Type B pancreatic cell (in vitro differentiated cells): ENCODE data around the gene HYKK. TPM values are rescaled to one million over a fixed set of nuclear protein-coding genes. Genes with fewer than 3 reads are reported as not detected.
A peak's percentile ranks its signal among the peaks of the same experiment; 100 is the strongest.

Source experiments
- DNase-seq: peaks from one replicate; pipeline ENCODE4 v3.0.0; 2021; ENCODE audit warnings: mixed read lengths; ENCODE audit not compliant: unreplicated experiment; ENCODE audit errors: extremely low spot score
- H3K27ac Mint-ChIP-seq: 2 replicates; pipeline ENCODE4 v1.8.0; 2021; ENCODE audit warnings: mild to moderate bottlenecking, mixed read lengths
- H3K27me3 Mint-ChIP-seq: 2 replicates; pipeline ENCODE4 v1.8.0; 2021; ENCODE audit warnings: mixed read lengths
- H3K36me3 Mint-ChIP-seq: 2 replicates; pipeline ENCODE4 v1.8.0; 2021; ENCODE audit warnings: mixed read lengths
- H3K4me1 Mint-ChIP-seq: one replicate; pipeline ENCODE4 v1.8.0; 2021; ENCODE audit warnings: mixed read lengths; ENCODE audit not compliant: unreplicated experiment
- H3K4me3 Mint-ChIP-seq: 2 replicates; pipeline ENCODE4 v1.8.0; 2021; ENCODE audit warnings: mild to moderate bottlenecking, mixed read lengths
- H3K9me3 Mint-ChIP-seq: 2 replicates; pipeline ENCODE4 v1.8.0; 2021; ENCODE audit warnings: mixed read lengths
- total RNA-seq: library from RNA; stranded (reverse); gene quantifications from 2 replicates; pipeline ENCODE4 v1.2.1, GENCODE V29; 2021; ENCODE audit warnings: low replicate concordance
- TF ChIP-seq, protein P1 (sequence below): fragments of 200-600 bp; sonication (generic); conservative IDR thresholded peaks from 2 replicates; pipeline ENCODE4 v1.5.0; 2021; ENCODE audit warnings: antibody characterized with exemption, mild to moderate bottlenecking

Gene HYKK
- total RNA-seq, 1 donor from 2014 or later: 6.8 TPM

DNA sequence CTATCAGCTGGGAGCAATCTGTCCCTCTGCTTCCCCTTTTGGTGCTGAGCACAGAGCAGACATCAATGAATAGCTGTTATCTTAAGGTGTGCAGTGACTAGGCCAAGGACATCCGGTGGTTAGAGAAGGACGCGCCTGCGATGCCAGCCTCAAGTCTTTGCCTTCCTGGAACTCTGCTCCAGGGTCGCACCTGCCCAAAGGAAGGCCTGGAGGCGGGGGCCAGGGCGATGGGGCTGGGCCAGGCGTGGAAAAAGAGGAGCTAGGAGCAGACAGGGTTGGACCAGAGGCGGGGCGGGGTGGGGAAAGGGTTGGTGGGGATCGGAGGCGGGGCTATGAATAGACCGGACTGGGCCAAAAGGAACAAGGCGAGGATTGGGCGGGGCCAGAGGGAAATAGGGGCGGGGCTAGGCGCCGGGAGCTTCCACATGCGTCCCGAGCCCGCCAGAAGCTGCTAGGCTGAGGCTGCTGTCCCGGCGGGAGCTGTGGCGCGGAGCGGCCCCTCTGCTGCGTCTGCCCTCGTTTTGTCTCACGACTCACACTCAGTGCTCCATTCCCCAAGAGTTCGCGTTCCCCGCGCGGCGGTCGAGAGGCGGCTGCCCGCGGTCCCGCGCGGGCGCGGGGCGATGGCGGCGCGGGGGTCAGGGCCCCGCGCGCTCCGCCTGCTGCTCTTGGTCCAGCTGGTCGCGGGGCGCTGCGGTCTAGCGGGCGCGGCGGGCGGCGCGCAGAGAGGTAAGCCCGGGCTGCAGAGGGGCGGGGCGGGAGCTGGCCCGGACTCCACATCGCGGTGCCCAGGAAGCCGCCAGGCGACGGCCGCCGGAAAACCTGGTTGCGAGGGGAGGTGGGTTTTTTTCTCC, 57.9 kb downstream of the HYKK start, which contains the start of gene CHRNA5:
Gene CHRNA5, plus strand, starts transcription at position 424 of the 854 bp plus-strand sequence. Its CDS starts 200 bp downstream, at position 624.
- DNase-seq: peak; percentile 93
- Mint-ChIP-seq H3K27me3 (peaks cover 31% of the 10 kb centered on the region), H3K27ac (peak within 1 kb of the TSS; percentile 81), H3K36me3 (no peaks in the 10 kb centered on the region), H3K9me3 (no peaks in the 10 kb centered on the region), H3K4me1 (peaks cover 18% of the 10 kb centered on the region), H3K4me3 (peak within 1 kb of the TSS; percentile 98)
- TF ChIP-seq, protein P1, sequence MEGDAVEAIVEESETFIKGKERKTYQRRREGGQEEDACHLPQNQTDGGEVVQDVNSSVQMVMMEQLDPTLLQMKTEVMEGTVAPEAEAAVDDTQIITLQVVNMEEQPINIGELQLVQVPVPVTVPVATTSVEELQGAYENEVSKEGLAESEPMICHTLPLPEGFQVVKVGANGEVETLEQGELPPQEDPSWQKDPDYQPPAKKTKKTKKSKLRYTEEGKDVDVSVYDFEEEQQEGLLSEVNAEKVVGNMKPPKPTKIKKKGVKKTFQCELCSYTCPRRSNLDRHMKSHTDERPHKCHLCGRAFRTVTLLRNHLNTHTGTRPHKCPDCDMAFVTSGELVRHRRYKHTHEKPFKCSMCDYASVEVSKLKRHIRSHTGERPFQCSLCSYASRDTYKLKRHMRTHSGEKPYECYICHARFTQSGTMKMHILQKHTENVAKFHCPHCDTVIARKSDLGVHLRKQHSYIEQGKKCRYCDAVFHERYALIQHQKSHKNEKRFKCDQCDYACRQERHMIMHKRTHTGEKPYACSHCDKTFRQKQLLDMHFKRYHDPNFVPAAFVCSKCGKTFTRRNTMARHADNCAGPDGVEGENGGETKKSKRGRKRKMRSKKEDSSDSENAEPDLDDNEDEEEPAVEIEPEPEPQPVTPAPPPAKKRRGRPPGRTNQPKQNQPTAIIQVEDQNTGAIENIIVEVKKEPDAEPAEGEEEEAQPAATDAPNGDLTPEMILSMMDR: no peak

DNA sequence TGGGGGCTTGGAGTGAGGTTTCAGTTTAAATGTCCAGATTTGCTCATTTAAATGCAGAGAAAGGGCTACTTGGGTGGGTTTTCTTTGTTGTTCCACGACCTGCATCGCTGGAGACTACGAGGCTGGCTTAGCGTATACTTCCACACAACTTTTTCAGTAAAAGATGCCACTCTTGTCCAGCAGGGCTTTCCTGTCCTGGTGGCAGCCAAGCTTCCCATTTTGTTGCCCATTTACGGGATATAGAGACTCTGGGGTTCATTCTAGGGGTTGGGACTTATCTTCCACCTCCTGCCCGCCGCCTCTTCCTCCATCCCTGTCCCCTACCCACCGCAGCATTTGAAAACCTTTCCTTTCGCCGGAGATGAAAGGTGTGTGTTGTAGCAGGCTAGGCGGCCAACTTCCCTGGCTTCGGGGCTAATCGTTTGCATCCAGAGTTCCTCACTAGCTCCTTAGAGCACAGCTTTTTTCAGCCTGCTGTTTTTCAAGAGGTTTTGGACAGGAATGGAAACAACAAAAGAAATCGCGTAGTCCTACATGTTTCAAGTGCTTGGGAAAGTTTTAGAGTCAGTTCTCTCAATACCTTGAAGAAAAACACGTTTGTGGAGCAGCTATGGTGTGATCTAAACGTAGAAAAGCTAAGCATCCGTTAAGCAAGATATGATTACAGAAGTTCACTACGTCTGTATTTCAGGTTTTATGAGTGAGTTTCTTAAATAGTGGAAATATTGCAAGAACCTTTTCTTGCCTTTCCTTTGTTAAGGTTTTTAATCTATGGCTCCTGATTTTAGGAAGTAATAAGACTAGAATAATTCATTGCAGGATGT, 58.8 kb downstream of the HYKK start:
- no peak for DNase-seq
- peak overlapping the region; percentile 98 for H3K4me3 Mint-ChIP-seq
- TF ChIP-seq, protein P1: peak; percentile 67
- no peaks in the 10 kb centered on the region for H3K9me3 Mint-ChIP-seq
- peaks cover 31% of the 10 kb centered on the region for H3K27me3 Mint-ChIP-seq
- H3K36me3 Mint-ChIP-seq: no peaks in the 10 kb centered on the region
- H3K4me1 Mint-ChIP-seq: peaks cover 18% of the 10 kb centered on the region
- H3K27ac Mint-ChIP-seq: peak overlapping the region; percentile 81

DNA sequence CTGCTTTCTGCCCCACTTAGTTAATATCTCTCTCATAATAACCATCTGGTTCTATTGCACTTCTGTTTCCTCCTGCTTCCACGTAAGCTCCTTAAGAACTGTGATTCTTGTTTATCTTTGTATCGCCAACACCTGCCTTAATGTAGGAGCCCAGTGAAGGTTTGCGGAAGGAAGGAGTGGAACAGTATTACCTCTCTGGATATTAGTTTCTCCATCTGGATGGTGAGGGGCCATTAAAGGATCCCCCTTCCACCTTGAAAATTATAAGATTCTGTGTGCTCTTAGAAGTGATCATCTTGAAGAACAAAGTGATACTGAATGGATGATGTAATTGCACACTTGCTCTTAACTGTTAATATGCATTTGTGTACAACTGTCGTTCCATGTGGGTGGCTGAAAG, 60.2 kb downstream of the HYKK start:
- Mint-ChIP-seq H3K27me3 (peaks cover 28% of the 10 kb centered on the region), H3K36me3 (no peaks in the 10 kb centered on the region), H3K4me1 (peaks cover 18% of the 10 kb centered on the region), H3K9me3 (no peaks in the 10 kb centered on the region), H3K4me3 (peak overlapping the region; percentile 48), H3K27ac (no peak overlapping the region)
- TF ChIP-seq, protein P1: no peak
- DNase-seq: no peak

GRCh38 chr15:78570710-78571109, 63.3 kb downstream of the HYKK start:
- no peaks in the 10 kb centered on the region for H3K36me3 Mint-ChIP-seq
- no peaks in the 10 kb centered on the region for H3K9me3 Mint-ChIP-seq
- peaks cover 8% of the 10 kb centered on the region for H3K27me3 Mint-ChIP-seq
- no peak for DNase-seq
- no peak overlapping the region for H3K27ac Mint-ChIP-seq
- no peak overlapping the region for H3K4me3 Mint-ChIP-seq
- peaks cover 13% of the 10 kb centered on the region for H3K4me1 Mint-ChIP-seq
- TF ChIP-seq, protein P1: no peak

GRCh38 chr15:78571382-78571781, 64.0 kb downstream of the HYKK start:
- Mint-ChIP-seq H3K36me3 (no peaks in the 10 kb centered on the region), H3K4me1 (peaks cover 11% of the 10 kb centered on the region), H3K9me3 (no peaks in the 10 kb centered on the region), H3K4me3 (no peak overlapping the region), H3K27me3 (peaks cover 3% of the 10 kb centered on the region), H3K27ac (no peak overlapping the region)
- TF ChIP-seq, protein P1: no peak
- no peak for DNase-seq
